Measurements from ENCODE around the gene PARD6A. TPM values are rescaled to one million over a fixed set of nuclear protein-coding genes. Genes with fewer than 3 reads are reported as not detected.
A peak's percentile ranks its signal among the peaks of the same experiment; 100 is the strongest.

The PARD6A gene
- total RNA-seq, 2 donors from 2014 or later: 3.9 to 5.6 TPM

DNA sequence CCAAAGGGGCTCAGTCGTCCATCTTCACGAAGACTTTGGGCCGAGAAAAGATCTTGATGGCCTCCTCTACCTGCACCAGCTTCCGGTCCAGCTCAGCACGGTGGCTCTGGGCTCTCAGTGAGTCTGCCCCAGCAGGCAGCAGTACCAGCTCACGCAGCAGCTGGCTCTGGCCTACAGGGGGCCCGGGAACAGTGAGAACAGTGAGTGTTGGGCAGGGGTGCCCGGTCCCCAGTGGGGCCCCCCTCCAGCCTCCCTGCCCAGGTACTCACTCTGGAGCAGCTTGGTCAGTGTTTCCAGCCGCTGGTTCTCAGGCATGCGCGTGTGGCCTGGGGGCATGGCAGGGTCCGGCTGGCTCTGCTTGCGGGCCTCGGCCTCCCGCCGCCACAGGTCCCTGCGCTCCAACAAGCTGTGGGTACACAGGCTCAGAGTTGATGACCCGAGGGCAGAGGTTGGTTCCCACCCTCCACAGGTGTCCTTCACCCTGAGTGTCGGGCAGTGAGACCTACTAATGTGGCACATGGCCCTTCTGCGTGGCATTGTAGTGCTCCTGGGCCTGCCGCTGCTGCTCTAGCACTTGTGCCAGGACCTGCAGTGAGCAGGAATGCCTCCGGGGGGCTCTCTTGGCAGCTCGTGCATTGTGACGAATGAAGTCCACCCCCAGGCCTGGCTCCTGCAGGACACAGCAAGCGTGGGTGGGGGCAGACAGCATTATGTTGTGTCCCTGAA lies 2.6 kb downstream of the PARD6A start:
- H3K27me3 ChIP-seq: no peaks in the 10 kb centered on the region
- no peak for DNase-seq (ENCODE audit: low spot score)
- H3K4me1 ChIP-seq: peaks cover 0 to 48% of the 10 kb centered on the region in 2 donors
- no peaks in the 10 kb centered on the region for H3K36me3 ChIP-seq
- no peak overlapping the region for H3K27ac ChIP-seq
- no peaks in the 10 kb centered on the region for H3K9me3 ChIP-seq
- H3K4me3 ChIP-seq: no peak overlapping the region
- TF ChIP-seq, protein P1, sequence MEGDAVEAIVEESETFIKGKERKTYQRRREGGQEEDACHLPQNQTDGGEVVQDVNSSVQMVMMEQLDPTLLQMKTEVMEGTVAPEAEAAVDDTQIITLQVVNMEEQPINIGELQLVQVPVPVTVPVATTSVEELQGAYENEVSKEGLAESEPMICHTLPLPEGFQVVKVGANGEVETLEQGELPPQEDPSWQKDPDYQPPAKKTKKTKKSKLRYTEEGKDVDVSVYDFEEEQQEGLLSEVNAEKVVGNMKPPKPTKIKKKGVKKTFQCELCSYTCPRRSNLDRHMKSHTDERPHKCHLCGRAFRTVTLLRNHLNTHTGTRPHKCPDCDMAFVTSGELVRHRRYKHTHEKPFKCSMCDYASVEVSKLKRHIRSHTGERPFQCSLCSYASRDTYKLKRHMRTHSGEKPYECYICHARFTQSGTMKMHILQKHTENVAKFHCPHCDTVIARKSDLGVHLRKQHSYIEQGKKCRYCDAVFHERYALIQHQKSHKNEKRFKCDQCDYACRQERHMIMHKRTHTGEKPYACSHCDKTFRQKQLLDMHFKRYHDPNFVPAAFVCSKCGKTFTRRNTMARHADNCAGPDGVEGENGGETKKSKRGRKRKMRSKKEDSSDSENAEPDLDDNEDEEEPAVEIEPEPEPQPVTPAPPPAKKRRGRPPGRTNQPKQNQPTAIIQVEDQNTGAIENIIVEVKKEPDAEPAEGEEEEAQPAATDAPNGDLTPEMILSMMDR (IDR thresholded peaks at IDR 0.05): no peak

DNA sequence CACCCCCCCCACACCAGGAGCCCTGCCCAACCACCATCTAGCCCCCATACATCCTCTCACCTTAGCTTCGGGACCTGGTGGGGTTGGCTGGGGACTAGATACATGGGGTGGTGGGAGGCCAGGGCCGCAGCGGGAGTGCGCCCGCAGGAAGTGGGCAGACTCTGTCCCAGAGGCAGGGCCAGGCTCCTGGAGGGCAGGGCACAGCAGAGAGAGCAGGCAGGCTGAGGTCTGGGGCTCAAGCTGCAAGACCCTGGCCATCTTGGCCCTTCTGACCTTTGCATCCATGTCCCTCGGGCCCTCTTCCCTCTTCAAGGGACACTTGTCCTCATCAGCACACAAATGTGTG lies 3.1 kb downstream of the PARD6A start:
- Histone ChIP-seq H3K27me3 (no peaks in the 10 kb centered on the region), H3K27ac (no peak overlapping the region), H3K4me1 (peaks cover 0 to 45% of the 10 kb centered on the region in 2 donors), H3K36me3 (no peaks in the 10 kb centered on the region), H3K9me3 (no peaks in the 10 kb centered on the region), H3K4me3 (no peak overlapping the region)
- DNase-seq (ENCODE audit: low spot score): no peak
- TF ChIP-seq, protein P1 (IDR thresholded peaks at IDR 0.05): no peak

DNA sequence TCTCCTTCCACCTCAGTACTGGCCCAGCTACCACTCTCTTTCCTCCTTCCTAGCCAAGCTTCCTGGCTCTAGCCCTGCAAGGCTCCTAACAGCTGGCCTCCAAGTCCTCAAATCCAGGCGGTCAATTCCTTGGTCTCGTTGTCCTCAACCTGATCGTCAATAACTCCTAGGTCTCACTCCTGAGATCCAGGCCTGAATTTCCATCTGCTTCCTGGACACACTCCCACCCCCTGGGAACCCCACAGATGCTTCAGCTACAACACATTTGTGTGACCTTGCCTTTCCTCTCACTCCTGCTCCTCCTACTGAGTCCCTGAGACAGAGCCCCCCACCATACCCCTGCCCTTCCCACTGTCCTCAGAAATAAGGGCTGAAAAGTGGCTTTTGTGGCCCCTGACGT lies 3.5 kb downstream of the PARD6A start:
- TF ChIP-seq, protein P1 (IDR thresholded peaks at IDR 0.05): no peak
- no peak overlapping the region for H3K4me3 ChIP-seq
- H3K4me1 ChIP-seq: peaks cover 0 to 41% of the 10 kb centered on the region in 2 donors
- H3K36me3 ChIP-seq: no peaks in the 10 kb centered on the region
- H3K27me3 ChIP-seq: no peaks in the 10 kb centered on the region
- no peaks in the 10 kb centered on the region for H3K9me3 ChIP-seq
- DNase-seq (ENCODE audit: low spot score): no peak
- no peak overlapping the region for H3K27ac ChIP-seq

DNA sequence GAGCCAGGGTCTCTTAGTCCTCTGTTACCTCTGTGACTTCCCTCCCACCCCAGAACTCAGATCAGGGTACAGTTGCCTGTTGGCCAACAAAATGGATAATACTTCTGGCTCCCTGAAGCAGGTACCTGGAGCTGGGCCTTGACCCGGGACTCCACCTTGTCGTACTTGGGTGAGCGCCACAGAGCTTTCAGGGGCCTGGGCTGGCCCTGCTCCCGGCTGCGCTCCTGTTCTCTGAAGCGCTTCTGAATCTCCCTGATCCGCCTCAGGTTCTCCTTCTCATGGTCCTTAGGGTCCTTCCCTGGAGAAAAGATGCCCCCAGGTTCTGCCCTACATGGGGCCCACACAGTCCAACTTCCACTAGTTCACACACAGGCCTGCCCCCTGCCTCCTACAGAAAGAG lies 4.1 kb downstream of the PARD6A start:
- Histone ChIP-seq H3K4me1 (peaks cover 0 to 35% of the 10 kb centered on the region in 2 donors), H3K27me3 (no peaks in the 10 kb centered on the region), H3K4me3 (no peak overlapping the region), H3K9me3 (no peaks in the 10 kb centered on the region), H3K27ac (no peak overlapping the region), H3K36me3 (no peaks in the 10 kb centered on the region)
- TF ChIP-seq, protein P1 (IDR thresholded peaks at IDR 0.05): no peak
- DNase-seq (ENCODE audit: low spot score): no peak

DNA sequence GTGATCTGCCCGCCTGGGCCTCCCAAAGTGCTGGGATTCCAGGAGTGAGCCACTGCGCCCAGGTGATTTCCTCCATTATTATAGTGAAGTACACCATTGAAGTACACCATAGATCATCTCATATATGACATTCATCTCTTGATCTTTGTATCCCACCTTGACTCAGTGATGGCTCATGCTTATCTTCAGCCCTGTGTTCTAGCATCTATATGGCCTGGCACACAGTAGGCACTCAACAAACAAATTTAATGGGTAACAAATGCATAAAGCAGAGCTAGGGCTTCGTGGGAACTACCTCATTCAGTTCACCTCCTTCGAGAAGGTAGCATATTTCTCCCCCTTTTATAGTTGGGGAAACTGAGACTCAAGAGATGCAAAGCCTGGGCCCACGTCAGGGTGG lies 4.8 kb downstream of the PARD6A start:
- DNase-seq (ENCODE audit: low spot score): no peak
- H3K4me1 ChIP-seq: peaks cover 0 to 35% of the 10 kb centered on the region in 2 donors

More for the DNA sequence above, 4.8 kb downstream of the PARD6A start:
- Histone ChIP-seq H3K36me3 (no peaks in the 10 kb centered on the region), H3K9me3 (no peaks in the 10 kb centered on the region), H3K27ac (no peak overlapping the region), H3K4me3 (peak overlapping the region; percentile 86 to 94), H3K27me3 (no peaks in the 10 kb centered on the region)
- TF ChIP-seq, protein P1 (IDR thresholded peaks at IDR 0.05): no peak

Data from right atrium auricular region (tissue), 2 donors.